ENCODE measurements around the gene NOVA2.

DNA sequence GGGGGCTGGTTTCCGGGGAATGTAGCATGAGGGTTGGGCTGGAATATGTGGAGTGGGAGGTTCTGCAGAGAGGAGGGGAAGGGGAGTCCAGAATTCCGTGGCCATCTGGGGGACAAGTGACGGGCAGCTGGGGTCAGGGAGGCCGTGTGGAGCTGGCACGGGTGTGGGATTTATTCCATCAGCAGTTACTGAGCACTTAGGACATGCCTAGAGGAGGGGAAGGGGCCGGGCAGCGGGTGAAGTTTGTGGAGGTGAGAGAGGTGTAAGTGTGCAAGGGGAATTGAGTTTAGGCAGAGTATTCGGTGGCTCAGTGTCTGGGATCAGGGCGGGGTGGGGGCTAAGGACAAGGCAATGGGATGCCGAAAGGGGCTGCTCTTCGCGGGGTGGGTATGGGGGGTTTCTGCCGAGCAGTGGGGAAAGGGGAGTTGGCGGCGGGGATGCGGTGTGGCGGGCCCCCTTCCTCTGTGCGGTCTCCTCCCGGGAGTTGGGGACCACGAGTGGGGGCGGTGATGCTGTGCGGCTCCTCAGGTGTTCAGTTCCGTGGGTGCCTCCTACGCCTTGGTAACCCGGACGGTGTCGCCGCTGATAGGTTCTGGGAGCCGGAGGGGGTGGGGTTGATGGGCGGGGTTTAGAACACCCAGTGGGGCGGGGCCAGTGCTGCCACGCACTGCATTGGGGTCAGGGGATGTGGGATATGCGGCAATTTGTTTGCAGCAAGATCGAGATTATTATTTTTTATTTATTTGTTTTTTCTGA lies 27.0 kb upstream of the NOVA2 start:
- TF ChIP-seq, protein P1, sequence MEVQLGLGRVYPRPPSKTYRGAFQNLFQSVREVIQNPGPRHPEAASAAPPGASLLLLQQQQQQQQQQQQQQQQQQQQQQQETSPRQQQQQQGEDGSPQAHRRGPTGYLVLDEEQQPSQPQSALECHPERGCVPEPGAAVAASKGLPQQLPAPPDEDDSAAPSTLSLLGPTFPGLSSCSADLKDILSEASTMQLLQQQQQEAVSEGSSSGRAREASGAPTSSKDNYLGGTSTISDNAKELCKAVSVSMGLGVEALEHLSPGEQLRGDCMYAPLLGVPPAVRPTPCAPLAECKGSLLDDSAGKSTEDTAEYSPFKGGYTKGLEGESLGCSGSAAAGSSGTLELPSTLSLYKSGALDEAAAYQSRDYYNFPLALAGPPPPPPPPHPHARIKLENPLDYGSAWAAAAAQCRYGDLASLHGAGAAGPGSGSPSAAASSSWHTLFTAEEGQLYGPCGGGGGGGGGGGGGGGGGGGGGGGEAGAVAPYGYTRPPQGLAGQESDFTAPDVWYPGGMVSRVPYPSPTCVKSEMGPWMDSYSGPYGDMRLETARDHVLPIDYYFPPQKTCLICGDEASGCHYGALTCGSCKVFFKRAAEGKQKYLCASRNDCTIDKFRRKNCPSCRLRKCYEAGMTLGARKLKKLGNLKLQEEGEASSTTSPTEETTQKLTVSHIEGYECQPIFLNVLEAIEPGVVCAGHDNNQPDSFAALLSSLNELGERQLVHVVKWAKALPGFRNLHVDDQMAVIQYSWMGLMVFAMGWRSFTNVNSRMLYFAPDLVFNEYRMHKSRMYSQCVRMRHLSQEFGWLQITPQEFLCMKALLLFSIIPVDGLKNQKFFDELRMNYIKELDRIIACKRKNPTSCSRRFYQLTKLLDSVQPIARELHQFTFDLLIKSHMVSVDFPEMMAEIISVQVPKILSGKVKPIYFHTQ (CRISPR knock-in tag; IDR thresholded peaks at IDR 0.05), result no peak
- no peak for TF ChIP-seq ETV6 (CRISPR knock-in tag; IDR thresholded peaks at IDR 0.05)
- TF ChIP-seq, protein P2, sequence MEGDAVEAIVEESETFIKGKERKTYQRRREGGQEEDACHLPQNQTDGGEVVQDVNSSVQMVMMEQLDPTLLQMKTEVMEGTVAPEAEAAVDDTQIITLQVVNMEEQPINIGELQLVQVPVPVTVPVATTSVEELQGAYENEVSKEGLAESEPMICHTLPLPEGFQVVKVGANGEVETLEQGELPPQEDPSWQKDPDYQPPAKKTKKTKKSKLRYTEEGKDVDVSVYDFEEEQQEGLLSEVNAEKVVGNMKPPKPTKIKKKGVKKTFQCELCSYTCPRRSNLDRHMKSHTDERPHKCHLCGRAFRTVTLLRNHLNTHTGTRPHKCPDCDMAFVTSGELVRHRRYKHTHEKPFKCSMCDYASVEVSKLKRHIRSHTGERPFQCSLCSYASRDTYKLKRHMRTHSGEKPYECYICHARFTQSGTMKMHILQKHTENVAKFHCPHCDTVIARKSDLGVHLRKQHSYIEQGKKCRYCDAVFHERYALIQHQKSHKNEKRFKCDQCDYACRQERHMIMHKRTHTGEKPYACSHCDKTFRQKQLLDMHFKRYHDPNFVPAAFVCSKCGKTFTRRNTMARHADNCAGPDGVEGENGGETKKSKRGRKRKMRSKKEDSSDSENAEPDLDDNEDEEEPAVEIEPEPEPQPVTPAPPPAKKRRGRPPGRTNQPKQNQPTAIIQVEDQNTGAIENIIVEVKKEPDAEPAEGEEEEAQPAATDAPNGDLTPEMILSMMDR (IDR thresholded peaks at IDR 0.05), result no peak
- TF ChIP-seq, protein P3, sequence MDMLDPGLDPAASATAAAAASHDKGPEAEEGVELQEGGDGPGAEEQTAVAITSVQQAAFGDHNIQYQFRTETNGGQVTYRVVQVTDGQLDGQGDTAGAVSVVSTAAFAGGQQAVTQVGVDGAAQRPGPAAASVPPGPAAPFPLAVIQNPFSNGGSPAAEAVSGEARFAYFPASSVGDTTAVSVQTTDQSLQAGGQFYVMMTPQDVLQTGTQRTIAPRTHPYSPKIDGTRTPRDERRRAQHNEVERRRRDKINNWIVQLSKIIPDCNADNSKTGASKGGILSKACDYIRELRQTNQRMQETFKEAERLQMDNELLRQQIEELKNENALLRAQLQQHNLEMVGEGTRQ (CRISPR knock-in tag; IDR thresholded peaks at IDR 0.05), result no peak
- no peak for TF ChIP-seq FOXJ3 (CRISPR knock-in tag; IDR thresholded peaks at IDR 0.05; ENCODE audit: borderline replicate concordance)
- no peak for TF ChIP-seq SMAD4 (CRISPR knock-in tag; IDR thresholded peaks at IDR 0.05)
- no peak for TF ChIP-seq NFYB (CRISPR knock-in tag; conservative IDR thresholded peaks at IDR 0.05; ENCODE audit: low read depth)
- peak; percentile 55 for TF ChIP-seq SP1 (CRISPR knock-in tag; conservative IDR thresholded peaks at IDR 0.05)
- no peak for TF ChIP-seq EMX1 (CRISPR knock-in tag; IDR thresholded peaks at IDR 0.05)
